ENCODE results near the gene CLCN5. TPM values are rescaled to one million over a fixed set of nuclear protein-coding genes. Genes with fewer than 3 reads are reported as not detected.

The CLCN5 gene
- total RNA-seq, 1 experiment from 2014 or later, result 10.7 TPM

DNA sequence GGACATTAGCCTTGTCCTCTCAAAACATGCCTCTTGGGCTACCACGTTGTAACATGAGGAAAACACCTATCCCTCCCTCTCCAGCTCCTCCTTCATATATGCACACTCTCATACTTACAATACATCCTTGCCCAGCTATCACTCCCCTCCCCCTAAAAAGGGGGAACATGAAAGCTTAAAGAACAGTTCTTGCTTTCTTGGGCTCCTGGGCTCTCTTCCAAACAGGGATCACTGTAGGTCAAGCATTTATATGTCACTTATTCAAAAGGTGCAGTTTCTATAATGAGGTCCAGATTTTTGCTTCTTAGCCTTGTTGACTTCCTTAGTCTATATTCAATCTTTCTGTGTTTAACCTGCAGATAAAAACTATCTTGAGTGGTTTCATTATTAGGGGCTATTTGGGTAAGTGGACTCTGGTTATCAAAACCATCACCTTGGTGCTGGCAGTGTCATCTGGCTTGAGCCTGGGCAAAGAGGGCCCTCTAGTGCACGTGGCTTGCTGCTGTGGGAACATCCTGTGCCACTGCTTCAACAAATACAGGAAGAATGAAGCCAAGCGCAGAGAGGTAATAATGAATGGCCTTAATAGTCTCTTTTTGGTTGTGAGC lies 159.0 kb downstream of the CLCN5 start:
- ChIA-PET CTCF (interaction anchor here (0.6 to 0.8 kb wide), 2 partner anchors 162 to 201 kb away, joined by 3 read pairs; no protein-coding TSS in a partner anchor), POLR2A (interaction anchor here (0.6 kb wide), 1 partner anchor 169 kb away, joined by 8 read pairs; no protein-coding TSS in a partner anchor)
- Mint-ChIP-seq H3K9me3 (no peaks in the 10 kb centered on the region), H3K4me3 (no peak overlapping the region), H3K36me3 (peaks cover 2% of the 10 kb centered on the region), H3K4me1 (no peaks in the 10 kb centered on the region), H3K27me3 (ENCODE audit: low read depth) (no peaks in the 10 kb centered on the region), H3K27ac (no peak overlapping the region)
- peak; percentile 66; the same call in 1 of the 2 replicates for ATAC-seq
- TF ChIP-seq, protein P1, sequence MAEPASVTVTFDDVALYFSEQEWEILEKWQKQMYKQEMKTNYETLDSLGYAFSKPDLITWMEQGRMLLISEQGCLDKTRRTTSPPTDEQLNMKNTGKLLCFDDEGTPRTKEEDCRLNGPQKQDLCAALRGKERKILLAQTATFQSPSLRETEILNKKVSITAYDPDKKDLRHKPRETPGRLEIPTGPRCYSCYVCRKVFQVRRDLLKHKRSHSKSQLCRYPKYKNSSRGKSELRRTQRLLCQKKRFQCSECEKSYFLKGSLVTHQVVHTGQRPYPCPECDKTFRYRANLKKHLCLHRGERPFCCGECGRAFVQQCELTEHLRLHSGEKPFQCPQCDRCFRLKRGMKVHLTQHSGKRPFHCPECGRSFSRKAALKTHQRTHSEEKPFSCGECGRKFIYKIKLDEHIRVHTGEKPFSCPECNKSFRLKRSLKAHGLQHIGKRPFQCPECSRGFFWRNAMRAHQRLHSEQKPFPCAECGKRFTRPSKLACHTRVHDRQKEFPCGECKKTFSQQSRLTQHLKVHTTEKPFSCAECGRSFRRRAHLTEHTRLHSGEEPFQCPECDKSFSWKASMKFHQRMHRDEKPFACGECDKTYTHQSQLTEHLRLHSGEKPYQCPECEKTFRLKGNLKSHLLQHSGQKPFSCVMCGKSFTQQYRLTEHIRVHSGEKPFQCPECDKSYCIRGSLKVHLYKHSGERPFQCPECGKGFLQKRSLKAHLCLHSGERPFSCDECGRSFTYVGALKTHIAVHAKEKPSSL (CRISPR knock-in tag; conservative IDR thresholded peaks at IDR 0.05), result no peak
- TF ChIP-seq, protein P2, sequence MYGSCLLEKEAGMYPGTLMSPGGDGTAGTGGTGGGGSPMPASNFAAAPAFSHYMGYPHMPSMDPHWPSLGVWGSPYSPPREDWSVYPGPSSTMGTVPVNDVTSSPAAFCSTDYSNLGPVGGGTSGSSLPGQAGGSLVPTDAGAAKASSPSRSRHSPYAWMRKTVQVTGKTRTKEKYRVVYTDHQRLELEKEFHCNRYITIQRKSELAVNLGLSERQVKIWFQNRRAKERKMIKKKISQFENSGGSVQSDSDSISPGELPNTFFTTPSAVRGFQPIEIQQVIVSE (CRISPR knock-in tag; IDR thresholded peaks at IDR 0.05; ENCODE audit: borderline replicate concordance), result no peak
- TF ChIP-seq, protein P3, sequence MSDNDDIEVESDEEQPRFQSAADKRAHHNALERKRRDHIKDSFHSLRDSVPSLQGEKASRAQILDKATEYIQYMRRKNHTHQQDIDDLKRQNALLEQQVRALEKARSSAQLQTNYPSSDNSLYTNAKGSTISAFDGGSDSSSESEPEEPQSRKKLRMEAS (CRISPR knock-in tag; IDR thresholded peaks at IDR 0.05), result no peak
- TF ChIP-seq SMAD4 (CRISPR knock-in tag; IDR thresholded peaks at IDR 0.05), result no peak
- no peak for TF ChIP-seq HMGA2 (CRISPR knock-in tag; IDR thresholded peaks at IDR 0.05)
- TF ChIP-seq, protein P4, sequence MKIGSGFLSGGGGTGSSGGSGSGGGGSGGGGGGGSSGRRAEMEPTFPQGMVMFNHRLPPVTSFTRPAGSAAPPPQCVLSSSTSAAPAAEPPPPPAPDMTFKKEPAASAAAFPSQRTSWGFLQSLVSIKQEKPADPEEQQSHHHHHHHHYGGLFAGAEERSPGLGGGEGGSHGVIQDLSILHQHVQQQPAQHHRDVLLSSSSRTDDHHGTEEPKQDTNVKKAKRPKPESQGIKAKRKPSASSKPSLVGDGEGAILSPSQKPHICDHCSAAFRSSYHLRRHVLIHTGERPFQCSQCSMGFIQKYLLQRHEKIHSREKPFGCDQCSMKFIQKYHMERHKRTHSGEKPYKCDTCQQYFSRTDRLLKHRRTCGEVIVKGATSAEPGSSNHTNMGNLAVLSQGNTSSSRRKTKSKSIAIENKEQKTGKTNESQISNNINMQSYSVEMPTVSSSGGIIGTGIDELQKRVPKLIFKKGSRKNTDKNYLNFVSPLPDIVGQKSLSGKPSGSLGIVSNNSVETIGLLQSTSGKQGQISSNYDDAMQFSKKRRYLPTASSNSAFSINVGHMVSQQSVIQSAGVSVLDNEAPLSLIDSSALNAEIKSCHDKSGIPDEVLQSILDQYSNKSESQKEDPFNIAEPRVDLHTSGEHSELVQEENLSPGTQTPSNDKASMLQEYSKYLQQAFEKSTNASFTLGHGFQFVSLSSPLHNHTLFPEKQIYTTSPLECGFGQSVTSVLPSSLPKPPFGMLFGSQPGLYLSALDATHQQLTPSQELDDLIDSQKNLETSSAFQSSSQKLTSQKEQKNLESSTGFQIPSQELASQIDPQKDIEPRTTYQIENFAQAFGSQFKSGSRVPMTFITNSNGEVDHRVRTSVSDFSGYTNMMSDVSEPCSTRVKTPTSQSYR (CRISPR knock-in tag; IDR thresholded peaks at IDR 0.05), result no peak
- DNase-seq (ENCODE audit: low spot score), result peak; percentile 33

DNA sequence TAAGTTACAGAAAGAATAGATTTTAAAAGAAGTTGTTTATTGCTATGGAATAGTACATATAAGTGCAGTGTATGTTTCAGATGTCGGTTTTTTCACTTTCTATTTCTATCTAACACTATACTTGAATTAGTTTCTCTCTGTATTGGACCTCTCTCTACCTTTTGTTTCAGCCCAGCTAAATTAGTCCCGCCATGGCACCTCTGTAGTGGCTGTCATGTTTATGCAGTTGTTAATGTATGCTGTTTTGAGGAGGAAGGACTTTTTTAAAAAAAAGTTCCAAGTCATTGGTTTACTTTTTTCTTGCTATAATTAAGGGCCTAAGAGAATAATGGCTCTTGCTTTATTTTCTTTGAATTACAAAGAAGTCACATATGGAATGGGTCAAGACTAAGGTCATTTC lies 160.3 kb downstream of the CLCN5 start:
- no peak overlapping the region for H3K4me3 Mint-ChIP-seq
- CTCF ChIA-PET, result interaction anchor here (0.7 kb wide), 1 partner anchor 29 kb away, joined by 3 read pairs; no protein-coding TSS in a partner anchor
- H3K36me3 Mint-ChIP-seq, result no peaks in the 10 kb centered on the region; the same call in 1 of the 2 replicates
- no peaks in the 10 kb centered on the region for H3K4me1 Mint-ChIP-seq
- no peak overlapping the region for H3K27ac Mint-ChIP-seq
- TF ChIP-seq, protein P5, sequence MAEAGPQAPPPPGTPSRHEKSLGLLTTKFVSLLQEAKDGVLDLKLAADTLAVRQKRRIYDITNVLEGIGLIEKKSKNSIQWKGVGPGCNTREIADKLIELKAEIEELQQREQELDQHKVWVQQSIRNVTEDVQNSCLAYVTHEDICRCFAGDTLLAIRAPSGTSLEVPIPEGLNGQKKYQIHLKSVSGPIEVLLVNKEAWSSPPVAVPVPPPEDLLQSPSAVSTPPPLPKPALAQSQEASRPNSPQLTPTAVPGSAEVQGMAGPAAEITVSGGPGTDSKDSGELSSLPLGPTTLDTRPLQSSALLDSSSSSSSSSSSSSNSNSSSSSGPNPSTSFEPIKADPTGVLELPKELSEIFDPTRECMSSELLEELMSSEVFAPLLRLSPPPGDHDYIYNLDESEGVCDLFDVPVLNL (CRISPR knock-in tag; IDR thresholded peaks at IDR 0.05; ENCODE audit: borderline replicate concordance, low read depth), result no peak
- TF ChIP-seq, protein P6, sequence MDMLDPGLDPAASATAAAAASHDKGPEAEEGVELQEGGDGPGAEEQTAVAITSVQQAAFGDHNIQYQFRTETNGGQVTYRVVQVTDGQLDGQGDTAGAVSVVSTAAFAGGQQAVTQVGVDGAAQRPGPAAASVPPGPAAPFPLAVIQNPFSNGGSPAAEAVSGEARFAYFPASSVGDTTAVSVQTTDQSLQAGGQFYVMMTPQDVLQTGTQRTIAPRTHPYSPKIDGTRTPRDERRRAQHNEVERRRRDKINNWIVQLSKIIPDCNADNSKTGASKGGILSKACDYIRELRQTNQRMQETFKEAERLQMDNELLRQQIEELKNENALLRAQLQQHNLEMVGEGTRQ (CRISPR knock-in tag; IDR thresholded peaks at IDR 0.05), result no peak
- TF ChIP-seq, protein P7, sequence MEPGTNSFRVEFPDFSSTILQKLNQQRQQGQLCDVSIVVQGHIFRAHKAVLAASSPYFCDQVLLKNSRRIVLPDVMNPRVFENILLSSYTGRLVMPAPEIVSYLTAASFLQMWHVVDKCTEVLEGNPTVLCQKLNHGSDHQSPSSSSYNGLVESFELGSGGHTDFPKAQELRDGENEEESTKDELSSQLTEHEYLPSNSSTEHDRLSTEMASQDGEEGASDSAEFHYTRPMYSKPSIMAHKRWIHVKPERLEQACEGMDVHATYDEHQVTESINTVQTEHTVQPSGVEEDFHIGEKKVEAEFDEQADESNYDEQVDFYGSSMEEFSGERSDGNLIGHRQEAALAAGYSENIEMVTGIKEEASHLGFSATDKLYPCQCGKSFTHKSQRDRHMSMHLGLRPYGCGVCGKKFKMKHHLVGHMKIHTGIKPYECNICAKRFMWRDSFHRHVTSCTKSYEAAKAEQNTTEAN (CRISPR knock-in tag; IDR thresholded peaks at IDR 0.05), result no peak
- TF ChIP-seq SP1 (CRISPR knock-in tag; conservative IDR thresholded peaks at IDR 0.05) (no peak), TP53 (CRISPR knock-in tag; IDR thresholded peaks at IDR 0.05) (no peak), GTF2I (CRISPR knock-in tag; conservative IDR thresholded peaks at IDR 0.05) (no peak), PRRX2 (CRISPR knock-in tag; IDR thresholded peaks at IDR 0.05) (no peak), ATF1 (CRISPR knock-in tag; IDR thresholded peaks at IDR 0.05) (no peak)
- TF ChIP-seq, protein P8, sequence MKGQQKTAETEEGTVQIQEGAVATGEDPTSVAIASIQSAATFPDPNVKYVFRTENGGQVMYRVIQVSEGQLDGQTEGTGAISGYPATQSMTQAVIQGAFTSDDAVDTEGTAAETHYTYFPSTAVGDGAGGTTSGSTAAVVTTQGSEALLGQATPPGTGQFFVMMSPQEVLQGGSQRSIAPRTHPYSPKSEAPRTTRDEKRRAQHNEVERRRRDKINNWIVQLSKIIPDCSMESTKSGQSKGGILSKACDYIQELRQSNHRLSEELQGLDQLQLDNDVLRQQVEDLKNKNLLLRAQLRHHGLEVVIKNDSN (CRISPR knock-in tag; IDR thresholded peaks at IDR 0.05), result no peak
- POLR2A ChIA-PET, result no interaction called here
- no peaks in the 10 kb centered on the region for H3K27me3 Mint-ChIP-seq (ENCODE audit: low read depth)
- no peaks in the 10 kb centered on the region for H3K9me3 Mint-ChIP-seq
- ATAC-seq (no peak), DNase-seq (ENCODE audit: low spot score) (no peak)
